Natural killer cell (primary cell): ENCODE data around the gene EBF4. TPM values are rescaled to one million over a fixed set of nuclear protein-coding genes. Genes with fewer than 3 reads are reported as not detected.
A peak's percentile ranks its signal among the peaks of the same experiment; 100 is the strongest.

ENCODE experiments used
- ATAC-seq, 3 donors: fragments of 150-1000 bp in 2 of 3; fragments of 200-7000 bp in 1 of 3; cut with Tn5 transposase; 1 replicate in 1 of 3; 2 replicates in 2 of 3; pipeline ENCODE4 v1.10.0; 2021; ENCODE audit warnings: mild to moderate bottlenecking in 2 of 3, moderate library complexity in 2 of 3
- DNase-seq, 2 donors: peaks; one replicate each; pipeline versions ENCODE4 v3.0.0 to v3.0.0-alpha.2; 2013 to 2021; ENCODE audit warnings: mixed read lengths in 1 of 2
- H3K27ac ChIP-seq: one replicate; pipeline ENCODE4 v1.5.1; 2013; ENCODE audit warnings: mild to moderate bottlenecking, low read length
- H3K27me3 ChIP-seq: one replicate; pipeline ENCODE4 v1.6.1; 2013; ENCODE audit warnings: low read length; ENCODE audit not compliant: control insufficient read depth, insufficient read depth
- H3K36me3 ChIP-seq: one replicate; pipeline ENCODE4 v1.6.1; 2013; ENCODE audit warnings: low read length; ENCODE audit not compliant: control insufficient read depth, insufficient read depth
- H3K4me1 ChIP-seq: one replicate; pipeline ENCODE4 v1.6.1; 2013; ENCODE audit warnings: low read length; ENCODE audit not compliant: control insufficient read depth, insufficient read depth
- H3K4me3 ChIP-seq: one replicate; pipeline ENCODE4 v1.5.1; 2013; ENCODE audit warnings: low read length
- H3K9me3 ChIP-seq: one replicate; pipeline ENCODE4 v1.6.1; 2013; ENCODE audit warnings: low read length; ENCODE audit not compliant: control insufficient read depth, insufficient read depth
- H3K27ac Mint-ChIP-seq, 2 donors: one replicate each; pipeline ENCODE4 v1.8.0; 2022; ENCODE audit warnings: mild to moderate bottlenecking in 2 of 2, mixed read lengths in 2 of 2, moderate library complexity in 1 of 2
- H3K27me3 Mint-ChIP-seq, 2 donors: one replicate each; pipeline ENCODE4 v1.8.0; 2022; ENCODE audit warnings: low read depth in 2 of 2, mixed read lengths in 2 of 2
- H3K36me3 Mint-ChIP-seq: one replicate; pipeline ENCODE4 v1.8.0; 2022; ENCODE audit warnings: mixed read lengths
- H3K4me1 Mint-ChIP-seq, 2 donors: one replicate each; pipeline ENCODE4 v1.8.0; 2022; ENCODE audit warnings: mixed read lengths in 2 of 2
- H3K4me3 Mint-ChIP-seq: one replicate; pipeline ENCODE4 v1.8.0; 2022; ENCODE audit warnings: mild to moderate bottlenecking, moderate library complexity, mixed read lengths
- H3K9me3 Mint-ChIP-seq, 2 donors: one replicate each; pipeline ENCODE4 v1.8.0; 2022; ENCODE audit warnings: mixed read lengths in 2 of 2
- CTCF ChIP-seq: fragments of 200-600 bp; IDR thresholded peaks from one replicate; pipeline ENCODE4 v1.8.0; 2022; ENCODE audit warnings: antibody characterized with exemption
- WGBS: methylation state at CpG from one replicate; pipeline ENCODE4 v1.1.7; 2013; ENCODE audit warnings: missing lambda C conversion rate; ENCODE audit not compliant: insufficient coverage; 5-methylcytosine and 5-hydroxymethylcytosine counted together
- intact Hi-C: fragments of 100-400 bp; cut with micrococcal nuclease; formaldehyde crosslinking; loops from one replicate; pipeline ENCODE4 v1.14.2; 2022
- total RNA-seq, 4 donors: library from RNA; stranded (reverse); fragments of 120-200 nt in 1 of 4; gene quantifications; one replicate each; pipeline versions ENCODE4 v1.2.3 to v1.2.4, GENCODE V29; 2013 to 2022

EBF4 gene
- total RNA-seq, 3 donors from 2014 or later (not counting 1 experiment from before 2014, with no cell fraction given): 17.1 to 21.7 (median 20.4) TPM

GRCh38 chr20:2751347-2751877 lies 58.8 kb downstream of the EBF4 start:
- DNase-seq (peak in 1 of 2 donors; percentile 31), ATAC-seq (no peak)
- intact Hi-C loops: loop anchor here (5.0 kb wide), 1 partner anchor 251 kb away; no protein-coding TSS in a partner anchor
- Mint-ChIP-seq H3K4me3 (peak overlapping the region; percentile 79), H3K27me3 (peaks cover 7 to 30% of the 10 kb centered on the region in 2 donors), H3K9me3 (no peaks in the 10 kb centered on the region), H3K4me1 (peaks cover 28 to 49% of the 10 kb centered on the region in 2 donors), H3K36me3 (no peaks in the 10 kb centered on the region), H3K27ac (peak overlapping the region in 1 of 2 donors; percentile 64)
- peaks cover 2% of the 10 kb centered on the region for H3K9me3 ChIP-seq
- peaks cover 18% of the 10 kb centered on the region for H3K27me3 ChIP-seq
- H3K4me3 ChIP-seq: peak overlapping the region; percentile 9
- no peak for TF ChIP-seq CTCF
- H3K4me1 ChIP-seq: peaks cover 43% of the 10 kb centered on the region
- H3K36me3 ChIP-seq: no peaks in the 10 kb centered on the region
- 2% methylated on average over 25 of the region's 26 CpGs for WGBS
- H3K27ac ChIP-seq: no peak overlapping the region

- peaks cover 18% of the 10 kb centered on the region for H3K27me3 ChIP-seq
- no peak overlapping the region for H3K27ac ChIP-seq
- no peaks in the 10 kb centered on the region for H3K36me3 ChIP-seq
- under 1% methylated on average over 93 of the region's 93 CpGs for WGBS
- DNase-seq: peak; percentile 61 to 77
- Mint-ChIP-seq H3K36me3 (no peaks in the 10 kb centered on the region), H3K4me1 (peaks cover 30 to 51% of the 10 kb centered on the region in 2 donors), H3K27me3 (peaks cover 7 to 36% of the 10 kb centered on the region in 2 donors), H3K27ac (peak overlapping the region in 1 of 2 donors; percentile 70), H3K9me3 (no peaks in the 10 kb centered on the region), H3K4me3 (peak overlapping the region; percentile 92)
- H3K9me3 ChIP-seq: peaks cover 2% of the 10 kb centered on the region
- H3K4me3 ChIP-seq: peak overlapping the region; percentile 32
- peaks cover 45% of the 10 kb centered on the region for H3K4me1 ChIP-seq
- intact Hi-C loops: loop anchor here (1.0 to 5.0 kb wide), 2 partner anchors 64 to 250 kb away; no protein-coding TSS in a partner anchor
- peak; percentile 72 to 79 (median 78) for ATAC-seq
- no peak for TF ChIP-seq CTCF
Measured at GRCh38 chr20:2751878-2752566, 59.4 kb downstream of the EBF4 start.

- Histone ChIP-seq H3K36me3 (no peaks in the 10 kb centered on the region), H3K4me1 (peaks cover 45% of the 10 kb centered on the region), H3K4me3 (peak overlapping the region; percentile 32), H3K27ac (no peak overlapping the region), H3K27me3 (peaks cover 18% of the 10 kb centered on the region), H3K9me3 (peaks cover 2% of the 10 kb centered on the region)
- Mint-ChIP-seq H3K9me3 (no peaks in the 10 kb centered on the region), H3K27ac (peak overlapping the region; percentile 45 to 70), H3K36me3 (no peaks in the 10 kb centered on the region), H3K4me1 (peaks cover 30 to 51% of the 10 kb centered on the region in 2 donors), H3K27me3 (peaks cover 7 to 38% of the 10 kb centered on the region in 2 donors), H3K4me3 (peak overlapping the region; percentile 92)
- peak; percentile 83 for TF ChIP-seq CTCF
- peak; percentile 51 to 77 for DNase-seq
- intact Hi-C loops: loop anchor here (1.0 to 5.0 kb wide), 2 partner anchors 65 to 249 kb away; no protein-coding TSS in a partner anchor
- peak; percentile 35 to 50 (median 48) for ATAC-seq
- WGBS: 6% methylated on average over 47 of the region's 47 CpGs
Measured at GRCh38 chr20:2752567-2753460, 60.2 kb downstream of the EBF4 start.
